GM19193 (cell line): ENCODE results near the gene PSME4.

Experiments used
- POLR2A ChIP-seq: IDR thresholded peaks from 4 replicates; pipeline ENCODE4 v1.6.1; 2011; ENCODE audit not compliant: insufficient read depth, insufficient read length; ENCODE audit errors: extremely low read depth

PSME4 gene

DNA sequence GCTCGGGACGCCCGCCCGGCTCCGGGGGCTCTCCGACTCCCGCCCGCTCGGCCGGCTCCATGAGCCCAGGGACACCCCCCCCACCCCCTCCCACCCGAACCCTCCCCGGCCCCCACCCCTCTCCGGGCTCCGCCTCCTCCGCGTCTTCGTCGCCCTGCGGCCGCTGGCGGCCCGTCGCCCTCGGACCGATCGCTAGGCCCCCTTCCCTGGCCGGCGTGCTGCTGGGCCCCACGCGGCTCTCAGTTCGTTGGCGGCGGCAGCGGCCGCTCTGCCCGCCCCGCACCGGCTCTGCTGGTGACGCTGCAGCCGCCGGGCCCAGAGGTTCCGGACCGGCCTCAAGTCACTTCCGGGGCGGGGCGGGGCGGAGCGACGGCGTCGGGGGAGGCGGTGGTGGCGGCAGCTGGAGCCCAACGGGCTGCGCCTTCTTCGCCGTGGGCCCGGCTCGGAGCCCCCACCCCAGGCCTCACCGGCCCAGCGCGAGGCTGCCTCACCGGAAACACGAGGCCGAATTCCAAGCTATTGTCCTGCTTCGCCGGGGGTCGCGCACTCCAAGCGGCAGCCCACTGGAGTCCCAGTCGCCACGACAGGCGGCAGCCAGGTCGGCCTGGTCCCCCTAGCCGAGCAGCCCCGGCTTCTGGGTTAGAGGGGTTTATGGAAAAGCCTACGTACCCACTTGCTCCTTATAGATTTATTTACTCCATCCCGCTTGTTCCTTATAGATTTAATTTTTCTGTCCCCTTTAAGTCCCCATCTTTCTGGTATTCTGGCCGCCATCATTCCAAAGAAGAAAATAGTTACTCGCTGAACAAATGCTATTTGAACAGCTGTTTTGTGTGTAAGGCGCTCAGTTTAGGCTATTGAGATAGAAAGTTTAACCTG is at the start of gene PSME4:
PSME4 (minus strand) TSS at position 270 of the 879 bp plus-strand sequence; CDS start at position 61, 209 bp downstream.
- peak; percentile 94 for TF ChIP-seq POLR2A

GRCh38 chr2:54015798-54016699 is 45.3 kb upstream of the PSME4 start:
- TF ChIP-seq POLR2A: no peak

DNA sequence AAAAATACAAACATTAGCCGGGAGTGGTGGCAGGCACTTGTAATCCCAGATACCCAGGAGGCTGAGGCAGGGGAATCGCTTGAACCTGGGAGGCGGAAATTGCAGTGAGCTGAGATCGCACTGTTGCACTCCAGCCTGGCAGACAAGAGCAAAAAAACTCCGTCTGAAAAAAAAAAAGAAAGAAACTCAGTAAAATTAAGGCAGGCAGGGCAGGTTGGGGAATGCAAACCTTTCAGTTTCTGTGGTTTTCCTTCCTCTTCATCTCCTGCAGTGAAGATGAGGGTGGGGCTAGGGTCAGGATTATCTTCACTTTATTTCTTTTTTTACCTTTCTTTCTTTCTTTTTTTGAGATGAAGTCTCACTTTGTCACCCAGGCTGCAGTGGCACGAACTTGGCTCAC is 43.2 kb upstream of the PSME4 start:
- no peak for TF ChIP-seq POLR2A

- no peak for TF ChIP-seq POLR2A
These were observed 41.8 kb upstream of the PSME4 start for GRCh38 chr2:54012538-54013141.

GRCh38 chr2:54009549-54009948 is 38.8 kb upstream of the PSME4 start:
- TF ChIP-seq POLR2A: no peak

DNA sequence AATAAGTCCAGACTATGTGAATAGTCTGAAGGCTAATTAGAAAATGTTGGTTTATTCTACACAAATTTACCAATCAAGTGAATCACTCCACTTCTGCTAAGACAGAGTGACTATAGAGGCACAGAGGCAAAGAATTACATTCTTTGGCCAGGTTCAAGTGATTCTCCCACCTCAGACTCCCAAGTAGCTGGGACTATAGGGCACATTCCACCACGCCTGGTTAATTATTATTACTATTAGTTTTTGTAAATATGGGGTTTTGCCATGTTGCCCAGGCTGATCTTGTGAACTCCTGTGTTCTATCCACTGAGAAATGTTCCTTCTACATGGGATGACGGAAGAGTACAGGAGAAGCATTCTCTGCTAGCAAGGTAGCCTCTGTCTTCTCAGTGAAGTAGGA is 37.6 kb upstream of the PSME4 start:
- TF ChIP-seq POLR2A: no peak

DNA sequence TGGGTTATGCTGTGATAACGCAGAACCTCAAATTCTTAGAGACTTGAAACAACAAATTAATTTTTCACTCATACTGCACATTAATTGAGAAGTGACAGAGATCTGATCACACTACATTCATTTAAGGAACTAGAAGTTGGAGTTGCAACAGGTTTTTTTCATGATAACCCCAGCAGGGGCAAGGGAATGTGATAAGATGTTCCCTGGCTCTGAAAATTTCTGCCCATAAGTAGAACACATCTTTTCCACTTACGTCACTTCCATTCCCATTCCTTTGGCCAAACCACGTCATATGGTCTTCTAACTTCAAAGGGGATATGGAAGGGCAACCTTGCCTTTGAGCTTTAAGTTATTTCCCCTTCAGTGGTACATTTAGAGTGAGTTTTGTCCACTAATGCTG is 29.7 kb upstream of the PSME4 start:
- no peak for TF ChIP-seq POLR2A

DNA sequence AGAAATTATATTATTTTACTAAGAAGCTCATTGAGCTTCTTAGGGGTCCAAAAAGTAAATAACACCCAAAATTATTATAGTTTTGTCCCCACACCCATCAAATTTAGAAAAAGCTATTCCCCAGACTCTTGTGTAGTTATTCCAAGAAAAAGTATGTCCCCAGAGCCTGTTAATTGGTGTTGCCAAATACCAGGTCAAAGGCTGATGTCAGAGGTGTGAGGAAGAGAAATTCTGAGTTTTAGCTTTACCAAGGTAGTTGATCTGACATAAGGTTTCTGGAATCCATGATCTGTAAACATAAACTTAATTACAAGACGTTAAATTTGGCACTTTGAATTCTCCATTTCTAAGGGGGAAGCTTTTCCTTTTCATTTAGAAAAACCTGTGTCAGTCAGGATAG is 29.3 kb upstream of the PSME4 start:
- no peak for TF ChIP-seq POLR2A

- TF ChIP-seq POLR2A: no peak
These were observed 28.0 kb upstream of the PSME4 start for GRCh38 chr2:53998834-53999233.

DNA sequence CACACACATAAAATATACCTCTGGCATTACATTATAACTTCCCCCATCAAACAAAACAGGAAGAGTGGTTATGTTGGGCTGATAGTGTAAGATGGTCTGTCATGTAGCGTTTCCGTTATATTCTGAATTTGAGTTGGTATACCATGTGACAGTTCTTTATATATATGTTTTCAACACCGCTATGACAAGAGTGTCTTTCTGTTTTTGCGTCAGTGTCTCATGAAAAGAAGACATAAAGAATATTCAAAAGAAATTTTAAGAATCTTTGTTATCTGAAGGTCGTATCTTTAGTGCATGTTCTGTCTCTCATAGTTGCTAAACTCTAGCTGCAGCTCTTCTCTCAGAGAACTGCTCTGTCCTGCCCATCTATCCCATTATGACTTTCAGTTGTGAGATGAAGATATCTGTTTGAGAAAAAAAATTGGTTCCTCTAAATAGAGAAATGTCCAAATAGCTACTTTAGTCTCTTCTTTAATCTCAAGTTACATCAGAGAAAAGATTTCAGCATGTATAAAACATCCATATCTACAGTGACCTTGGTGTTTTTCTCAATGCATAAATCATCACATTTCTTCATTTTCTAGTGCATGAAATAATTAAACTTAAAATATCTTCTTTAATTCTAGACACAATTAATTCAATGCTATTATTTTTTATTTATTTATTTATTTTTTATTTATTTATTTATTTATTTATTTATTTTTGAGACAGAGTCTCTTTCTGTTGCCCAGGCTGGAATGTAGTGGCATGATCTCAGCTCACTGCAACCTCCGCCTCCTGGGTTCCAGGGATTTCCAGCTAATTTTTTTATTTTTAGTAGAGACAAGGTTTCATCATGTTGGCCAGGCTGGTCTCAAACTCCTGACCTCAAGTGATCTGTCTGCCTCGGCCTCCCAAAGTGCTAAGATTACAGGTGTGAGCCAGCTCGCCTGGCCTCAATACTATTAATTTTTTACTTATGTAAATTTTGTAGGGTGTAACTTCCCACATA is 24.3 kb upstream of the PSME4 start:
- TF ChIP-seq POLR2A: no peak

GRCh38 chr2:53991948-53992347 is 21.2 kb upstream of the PSME4 start:
- no peak for TF ChIP-seq POLR2A

DNA sequence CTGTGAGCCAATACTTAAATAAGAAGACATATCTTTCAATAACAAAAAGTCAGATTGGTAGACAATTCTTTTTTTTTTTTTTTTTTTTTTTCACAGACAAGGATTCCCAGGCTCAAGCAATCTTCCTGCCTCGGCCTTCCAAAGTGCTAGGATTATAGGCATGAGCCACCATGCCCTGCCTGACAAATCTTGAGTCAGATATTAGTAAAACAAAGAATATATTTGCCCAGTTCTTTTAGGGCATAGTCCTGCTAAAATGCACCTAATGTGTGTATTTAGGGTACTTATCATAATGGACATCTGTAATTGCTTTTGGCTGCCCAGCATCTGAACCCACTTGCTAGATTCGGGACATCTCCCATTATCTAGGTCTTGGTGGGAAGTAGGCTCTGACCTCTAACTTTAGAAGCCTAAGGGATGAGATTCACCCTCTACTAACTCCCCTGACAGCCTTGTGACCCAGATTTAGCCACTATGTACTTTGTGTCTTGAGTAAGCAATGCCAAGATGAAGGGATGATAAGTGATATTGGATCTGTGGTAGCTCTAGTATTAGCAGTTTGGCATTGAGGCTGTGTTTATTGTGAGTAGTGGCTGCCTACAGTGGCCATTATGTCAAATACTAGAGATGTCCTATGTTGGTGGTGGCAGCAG is 18.5 kb upstream of the PSME4 start:
- no peak for TF ChIP-seq POLR2A

DNA sequence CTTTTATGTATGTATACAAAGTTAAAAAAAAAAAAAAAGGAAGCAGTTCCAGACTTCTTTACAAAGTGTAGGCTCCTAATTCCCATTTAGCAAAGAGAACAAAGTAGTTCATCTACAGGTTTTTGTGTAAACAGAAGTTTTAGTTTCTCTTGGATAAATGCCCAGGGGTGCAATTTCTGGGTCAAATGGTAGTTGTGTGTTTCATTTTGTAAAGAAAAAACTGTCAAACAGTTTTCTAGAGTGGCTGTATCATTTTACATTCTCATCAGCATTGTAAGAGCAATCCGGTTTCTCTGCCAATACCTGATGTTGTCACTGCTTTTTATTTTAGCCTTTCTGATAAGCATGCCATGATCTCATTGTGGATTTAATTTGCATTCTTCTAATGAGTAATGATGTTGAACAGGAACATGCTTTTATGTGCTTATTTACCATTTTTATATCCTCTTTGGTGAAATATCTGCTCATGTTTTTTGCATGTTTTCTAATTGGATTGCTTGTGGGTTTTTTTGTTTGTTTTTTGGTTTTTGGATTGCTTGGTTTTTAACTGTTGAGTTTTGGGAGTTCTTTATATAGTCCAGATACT is 16.6 kb upstream of the PSME4 start:
- TF ChIP-seq POLR2A: no peak
